Activated CD8-positive, alpha-beta memory T cell treated with anti-CD3 and anti-CD28 coated beads, Interleukin-2, amount 50 U/mL, for 48 hours (primary cell): ENCODE results near the gene HLA-E.
"Not testable (repeated sequence)": the region's sequence is repeated elsewhere in the genome, so short reads cannot be mapped to it uniquely, and the experiment has no call there.

Experiments used
- DNase-seq: peaks from one replicate; pipeline ENCODE4 v3.0.0-alpha.2; 2020

The HLA-E gene

GRCh38 chr6:30481211-30481964 is 7.9 kb upstream of the HLA-E start:
- DNase-seq: peak; percentile 64

- peak; percentile 91 for DNase-seq
Observed at GRCh38 chr6:30481965-30482644, 7.2 kb upstream of the HLA-E start.

DNA sequence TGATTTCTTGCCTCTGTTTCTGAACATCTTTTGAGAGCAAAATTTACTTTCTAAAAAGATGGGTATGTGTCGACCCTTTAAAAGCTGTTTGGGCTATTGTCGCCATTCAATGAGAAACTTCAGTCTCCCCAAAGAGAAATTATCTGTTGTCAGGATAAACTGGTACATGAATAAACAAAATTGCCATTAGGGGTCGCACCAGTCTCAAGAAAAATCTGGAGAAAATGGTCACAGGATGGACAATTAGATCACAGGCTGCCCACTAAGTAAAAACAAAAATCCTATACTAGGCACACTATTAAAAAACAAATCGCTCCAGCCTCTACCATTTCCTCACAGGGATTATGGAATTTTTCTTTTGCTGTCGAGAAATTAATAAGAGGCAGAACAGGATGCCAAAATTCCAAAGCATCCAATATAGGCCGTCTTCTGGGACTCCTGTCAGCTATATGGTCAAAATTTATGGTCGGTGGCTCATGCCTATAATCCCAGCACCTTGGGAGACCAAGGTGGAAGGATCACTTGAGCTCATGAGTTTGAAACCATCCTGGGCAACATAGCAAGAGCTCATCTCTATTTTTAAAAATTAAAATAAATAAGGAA is 5.5 kb upstream of the HLA-E start:
- DNase-seq: no peak

DNA sequence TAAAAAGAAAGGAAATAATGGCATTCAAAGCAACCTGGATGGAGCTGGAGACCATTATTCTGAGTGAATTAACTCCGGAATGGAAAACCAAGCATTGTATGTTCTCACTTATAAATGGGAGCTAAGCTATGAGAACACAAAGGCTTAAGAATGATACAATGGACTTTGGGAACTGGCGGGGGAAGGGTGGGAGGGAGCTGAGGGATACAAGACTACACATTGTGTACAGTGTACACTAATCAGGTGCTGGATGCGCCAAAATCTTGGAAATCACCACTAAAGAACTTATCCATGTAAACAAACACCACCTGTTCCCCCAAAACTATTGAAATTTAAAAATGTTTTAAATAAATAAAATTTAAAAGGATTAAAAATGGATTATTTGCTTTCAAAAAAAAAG is 4.1 kb upstream of the HLA-E start:
- no peak for DNase-seq

- no peak for DNase-seq
Observed at GRCh38 chr6:30487926-30488325, 1.4 kb upstream of the HLA-E start.

GRCh38 chr6:30488697-30489080 is 620 bp upstream of the HLA-E start:
- not testable (repeated sequence) for DNase-seq

DNA sequence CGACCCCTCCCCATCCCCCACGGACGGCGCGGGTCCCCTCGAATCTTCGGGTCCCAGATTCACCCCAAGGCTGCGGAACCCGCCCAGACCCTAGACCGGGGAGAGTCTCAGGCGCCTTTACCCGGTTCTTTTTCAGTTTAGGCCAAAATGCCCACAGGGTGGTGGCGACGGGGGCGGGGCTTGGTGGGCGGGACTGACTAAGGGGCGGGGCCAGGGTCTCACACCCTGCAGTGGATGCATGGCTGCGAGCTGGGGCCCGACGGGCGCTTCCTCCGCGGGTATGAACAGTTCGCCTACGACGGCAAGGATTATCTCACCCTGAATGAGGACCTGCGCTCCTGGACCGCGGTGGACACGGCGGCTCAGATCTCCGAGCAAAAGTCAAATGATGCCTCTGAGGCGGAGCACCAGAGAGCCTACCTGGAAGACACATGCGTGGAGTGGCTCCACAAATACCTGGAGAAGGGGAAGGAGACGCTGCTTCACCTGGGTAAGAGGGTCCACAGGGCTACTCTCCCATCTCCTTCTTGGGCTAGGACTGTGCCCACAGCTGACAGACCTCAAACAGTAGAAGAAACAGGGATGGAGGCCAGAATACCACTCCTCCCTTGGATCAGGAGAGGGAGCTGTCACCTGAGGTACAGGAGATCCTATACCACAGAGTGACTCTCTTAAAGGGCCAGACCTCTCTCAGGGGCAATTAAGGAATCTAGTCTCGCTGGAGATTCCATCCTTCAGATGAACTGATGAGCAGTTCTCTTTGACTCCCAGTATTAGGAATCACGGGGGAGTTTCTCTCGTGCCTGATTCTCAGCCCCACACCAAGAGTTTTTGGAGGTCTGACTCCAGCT is 942 bp downstream of the HLA-E start:
- peak; percentile 91 for DNase-seq

DNA sequence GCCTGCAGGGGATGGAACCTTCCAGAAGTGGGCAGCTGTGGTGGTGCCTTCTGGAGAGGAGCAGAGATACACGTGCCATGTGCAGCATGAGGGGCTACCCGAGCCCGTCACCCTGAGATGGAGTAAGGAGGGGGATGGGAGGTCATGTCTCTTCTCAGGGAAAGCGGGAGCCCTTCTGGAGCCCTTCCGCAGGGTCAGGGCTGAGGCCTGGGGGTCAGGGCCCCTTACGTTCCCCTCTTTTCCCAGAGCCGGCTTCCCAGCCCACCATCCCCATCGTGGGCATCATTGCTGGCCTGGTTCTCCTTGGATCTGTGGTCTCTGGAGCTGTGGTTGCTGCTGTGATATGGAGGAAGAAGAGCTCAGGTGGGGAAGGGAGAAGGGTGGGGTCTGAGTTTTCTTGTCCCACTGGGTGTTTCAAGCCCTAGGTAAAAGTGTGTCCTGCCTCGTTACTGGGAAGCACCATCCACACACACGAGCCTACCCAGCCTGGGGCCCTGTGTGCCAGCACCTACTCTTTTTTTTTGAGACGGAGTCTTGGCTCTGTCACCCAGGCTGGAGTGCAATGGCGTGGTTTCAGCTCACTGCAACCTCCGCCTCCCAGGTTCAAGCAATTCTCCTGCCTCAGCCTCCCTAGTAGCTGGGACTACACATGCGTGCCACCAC is 2.1 kb downstream of the HLA-E start:
- DNase-seq: not testable (repeated sequence)

- DNase-seq: no peak
Observed at GRCh38 chr6:30491991-30492952, 3.0 kb downstream of the HLA-E start.

DNA sequence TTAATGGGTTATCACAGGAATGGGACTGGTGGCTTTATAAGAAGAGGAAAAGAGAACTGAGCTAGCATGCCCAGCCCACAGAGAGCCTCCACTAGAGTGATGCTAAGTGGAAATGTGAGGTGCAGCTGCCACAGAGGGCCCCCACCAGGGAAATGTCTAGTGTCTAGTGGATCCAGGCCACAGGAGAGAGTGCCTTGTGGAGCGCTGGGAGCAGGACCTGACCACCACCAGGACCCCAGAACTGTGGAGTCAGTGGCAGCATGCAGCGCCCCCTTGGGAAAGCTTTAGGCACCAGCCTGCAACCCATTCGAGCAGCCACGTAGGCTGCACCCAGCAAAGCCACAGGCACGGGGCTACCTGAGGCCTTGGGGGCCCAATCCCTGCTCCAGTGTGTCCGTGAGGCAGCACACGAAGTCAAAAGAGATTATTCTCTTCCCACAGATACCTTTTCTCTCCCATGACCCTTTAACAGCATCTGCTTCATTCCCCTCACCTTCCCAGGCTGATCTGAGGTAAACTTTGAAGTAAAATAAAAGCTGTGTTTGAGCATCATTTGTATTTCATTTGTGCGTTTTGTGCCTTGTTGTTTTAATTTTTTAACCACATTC is 4.4 kb downstream of the HLA-E start:
- DNase-seq: peak; percentile 81

GRCh38 chr6:30494291-30494861 is 5.1 kb downstream of the HLA-E start:
- DNase-seq: no peak

GRCh38 chr6:30495060-30495459 is 5.8 kb downstream of the HLA-E start:
- not testable (repeated sequence) for DNase-seq

DNA sequence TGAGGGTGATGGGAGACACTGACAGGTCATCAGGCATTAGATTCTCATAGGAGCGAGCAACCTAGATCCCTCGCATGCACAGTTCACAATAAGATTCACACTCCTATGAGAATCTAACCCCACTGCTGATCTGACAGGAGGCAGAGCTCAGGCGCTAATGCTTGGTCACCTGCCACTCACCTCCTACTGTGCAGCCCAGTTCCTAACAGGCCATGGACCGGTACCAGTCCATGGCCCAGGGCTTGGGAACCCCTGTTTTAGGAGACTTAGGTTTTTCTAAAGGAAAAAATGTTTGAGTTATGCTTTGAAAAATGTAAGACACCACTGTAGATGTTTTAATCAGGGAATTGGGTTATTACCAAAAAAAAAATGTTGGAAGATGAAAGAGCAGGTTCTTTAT is 6.7 kb downstream of the HLA-E start:
- DNase-seq: peak; percentile 50

- DNase-seq: peak; percentile 43
Observed at GRCh38 chr6:30497261-30497599, 7.9 kb downstream of the HLA-E start.

- DNase-seq: peak; percentile 53
Observed at GRCh38 chr6:30497714-30498113, 8.4 kb downstream of the HLA-E start.

GRCh38 chr6:30498705-30499104 is 9.4 kb downstream of the HLA-E start:
- DNase-seq: not testable (repeated sequence)

DNA sequence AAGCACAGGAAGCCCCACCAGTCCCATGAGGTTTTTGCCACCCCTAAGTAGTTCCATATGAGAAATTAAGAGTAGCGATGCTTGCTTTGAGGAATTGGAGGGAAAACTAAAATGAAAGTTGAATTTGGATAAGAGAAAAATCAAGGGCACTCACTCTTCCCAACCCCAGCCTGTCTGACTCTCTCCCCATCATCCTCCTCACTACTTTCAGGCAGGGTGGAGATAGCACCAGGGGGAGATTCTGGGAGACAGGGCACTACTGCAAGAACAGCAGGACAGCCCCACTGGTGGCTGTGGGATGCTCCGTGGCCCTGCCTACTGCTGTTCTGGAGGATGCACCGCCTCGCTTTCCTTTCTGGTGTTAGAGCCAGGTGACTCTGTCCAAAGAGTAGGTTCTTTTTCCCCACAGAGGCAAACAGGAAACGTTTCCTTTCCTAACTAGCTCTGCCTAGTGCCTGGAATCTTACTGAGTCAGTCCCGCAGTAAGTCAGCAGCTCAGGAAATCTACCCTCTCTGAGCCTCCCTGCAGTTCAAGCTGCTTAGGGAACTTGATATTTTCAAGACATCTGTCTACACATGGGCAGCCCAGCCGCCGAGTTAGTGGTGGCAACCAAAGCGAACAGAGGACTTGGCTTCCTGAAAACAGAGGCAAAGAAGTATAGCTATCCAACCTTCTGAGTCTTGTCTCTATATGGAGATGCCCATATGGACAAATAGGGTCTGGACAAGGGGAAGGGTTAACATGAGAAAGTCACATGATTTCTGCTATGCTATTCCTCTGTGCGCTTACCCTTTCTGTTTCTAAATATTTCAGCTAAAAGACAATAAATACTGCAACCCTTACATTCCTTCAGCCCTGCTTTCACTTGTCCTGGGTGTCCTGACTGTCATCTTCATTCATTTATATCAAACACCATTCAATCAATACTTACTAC is 11.4 kb downstream of the HLA-E start:
- no peak for DNase-seq

DNA sequence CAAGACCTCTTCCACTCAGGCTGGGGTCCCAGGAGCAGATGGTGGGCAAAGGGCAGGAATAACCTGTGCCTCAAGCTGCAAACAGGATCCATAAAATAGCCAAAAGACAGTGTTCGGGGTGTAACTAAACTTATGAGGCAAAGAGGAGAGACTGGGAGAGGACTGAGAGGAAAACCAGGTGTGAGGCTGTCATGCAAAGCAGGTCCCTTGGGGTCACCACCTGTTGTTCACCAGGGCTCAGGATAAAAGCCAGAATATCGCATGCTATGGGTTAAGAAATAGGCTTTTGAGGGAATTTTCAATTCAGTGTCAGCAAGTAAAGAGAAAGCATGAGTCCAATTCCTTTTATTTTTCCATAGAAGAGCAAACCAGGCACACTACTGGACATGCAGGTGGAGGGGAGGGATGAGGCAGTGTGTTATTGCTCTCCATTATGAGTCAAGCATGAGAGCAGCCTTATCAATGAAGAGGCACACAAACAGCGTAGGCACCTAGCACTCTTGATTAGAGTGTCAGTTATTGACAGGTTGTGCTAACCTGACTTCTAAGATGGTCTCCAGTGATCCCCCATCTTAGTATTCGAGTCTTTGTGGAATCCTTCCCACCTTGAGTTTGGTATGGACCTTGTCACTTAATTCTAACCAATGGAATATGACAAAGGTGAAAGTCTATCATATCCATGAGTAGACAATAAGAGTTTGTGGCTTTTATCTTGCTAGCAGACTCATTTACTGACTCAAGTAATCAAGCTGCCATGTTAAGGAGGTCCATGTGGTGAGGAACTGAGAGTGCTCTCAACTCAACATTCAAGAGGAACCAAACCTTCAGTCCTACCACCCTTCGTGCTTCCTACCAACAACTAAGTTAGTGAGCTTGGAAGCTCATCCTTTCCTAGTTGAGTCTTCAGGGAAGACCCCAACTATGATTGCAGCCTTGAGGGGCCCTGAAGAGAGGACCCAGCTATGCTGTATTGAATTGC is 18.8 kb downstream of the HLA-E start:
- peak; percentile 44 for DNase-seq
